ENCODE data around the gene IFNGR1. TPM values are rescaled to one million over a fixed set of nuclear protein-coding genes. Genes with fewer than 3 reads are reported as not detected.

IFNGR1 gene
- total RNA-seq, 4 donors from 2014 or later = 53.5 to 122 (median 94.9) TPM

GRCh38 chr6:137173501-137173900 lies 45.7 kb downstream of the IFNGR1 start, which contains the start of gene IL22RA2:
TSS of gene IL22RA2 (minus strand) at chr6:137173644. CDS start at chr6:137161749, 11,895 bp downstream.
- intact Hi-C loops (cut with DNase I; ENCODE audit: low total_unique reads) = no loop called here
- no peak within 1 kb of the TSS for H3K27ac ChIP-seq
- no peaks in the 10 kb centered on the region for H3K9me3 ChIP-seq

GRCh38 chr6:137172734-137173431 lies 46.3 kb downstream of the IFNGR1 start:
- Histone ChIP-seq H3K36me3 (no peaks in the 10 kb centered on the region), H3K9me3 (no peaks in the 10 kb centered on the region), H3K4me1 (no peaks in the 10 kb centered on the region), H3K27me3 (no peaks in the 10 kb centered on the region), H3K27ac (no peak overlapping the region), H3K4me3 (no peak overlapping the region)
- TF ChIP-seq POLR2A (IDR thresholded peaks at IDR 0.05) = no peak
- no peak for TF ChIP-seq CTCF (IDR thresholded peaks at IDR 0.05)
- intact Hi-C loops (cut with DNase I; ENCODE audit: low total_unique reads) = no loop called here
- no peak for DNase-seq

More at GRCh38 chr6:137173501-137173900, 45.7 kb downstream of the IFNGR1 start, which contains the start of gene IL22RA2:
- DNase-seq = no peak
- no peak within 1 kb of the TSS for H3K4me3 ChIP-seq
- no peaks in the 10 kb centered on the region for H3K4me1 ChIP-seq
- TF ChIP-seq CTCF (IDR thresholded peaks at IDR 0.05) = no peak
- no peak for TF ChIP-seq POLR2A (IDR thresholded peaks at IDR 0.05)
- H3K36me3 ChIP-seq = no peaks in the 10 kb centered on the region
- no peaks in the 10 kb centered on the region for H3K27me3 ChIP-seq

- no peak for TF ChIP-seq CTCF (IDR thresholded peaks at IDR 0.05)
- TF ChIP-seq POLR2A (IDR thresholded peaks at IDR 0.05) = no peak
- no peak overlapping the region for H3K27ac ChIP-seq
- no peaks in the 10 kb centered on the region for H3K27me3 ChIP-seq
Observed at GRCh38 chr6:137171824-137172733, 47.1 kb downstream of the IFNGR1 start.

GRCh38 chr6:137171053-137171374 lies 48.2 kb downstream of the IFNGR1 start:
- H3K36me3 ChIP-seq = no peaks in the 10 kb centered on the region
- no peaks in the 10 kb centered on the region for H3K4me1 ChIP-seq
- H3K9me3 ChIP-seq = no peaks in the 10 kb centered on the region
- no peaks in the 10 kb centered on the region for H3K27me3 ChIP-seq
- TF ChIP-seq CTCF (IDR thresholded peaks at IDR 0.05) (no peak), POLR2A (IDR thresholded peaks at IDR 0.05) (no peak)
- no peak overlapping the region for H3K27ac ChIP-seq
- intact Hi-C loops (cut with DNase I; ENCODE audit: low total_unique reads) = no loop called here
- no peak overlapping the region for H3K4me3 ChIP-seq
- DNase-seq = no peak

More at GRCh38 chr6:137171824-137172733, 47.1 kb downstream of the IFNGR1 start:
- no peak for DNase-seq
- intact Hi-C loops (cut with DNase I; ENCODE audit: low total_unique reads) = no loop called here
- no peaks in the 10 kb centered on the region for H3K9me3 ChIP-seq
- no peaks in the 10 kb centered on the region for H3K4me1 ChIP-seq
- H3K4me3 ChIP-seq = no peak overlapping the region
- H3K36me3 ChIP-seq = no peaks in the 10 kb centered on the region

All from uterus (tissue), 4 donors.